ENCODE data around the gene TRIP13. TPM values are rescaled to one million over a fixed set of nuclear protein-coding genes. Genes with fewer than 3 reads are reported as not detected.

The TRIP13 gene
- total and polyA plus RNA-seq, 5 donors = 0.25 to 0.94 (median 0.54) TPM

GRCh38 chr5:961711-962240 lies 69.1 kb downstream of the TRIP13 start:
- intact Hi-C loops (cut with DNase I) = no loop called here
- no peak overlapping the region for H3K4me3 ChIP-seq (ENCODE audit: low read length)
- DNase-seq (peak in 2 of 3 donors; percentile 32 to 53), ATAC-seq (no peak)
- no peaks in the 10 kb centered on the region for H3K9me3 ChIP-seq (ENCODE audit: control insufficient read depth, low read length)
- no peaks in the 10 kb centered on the region for H3K27me3 ChIP-seq (ENCODE audit: control insufficient read depth, insufficient read depth)
- no peak overlapping the region for H3K27ac ChIP-seq (ENCODE audit: low read length)
- peaks cover 4% of the 10 kb centered on the region for H3K4me1 ChIP-seq (ENCODE audit: control insufficient read depth, insufficient read depth, low read length)
- 94% methylated on average over 24 of the region's 24 CpGs for WGBS

- ATAC-seq (no peak), DNase-seq (peak in 1 of 3 donors; percentile 57)
- Histone ChIP-seq H3K27ac (ENCODE audit: low read length) (no peak overlapping the region), H3K9me3 (ENCODE audit: control insufficient read depth, low read length) (no peaks in the 10 kb centered on the region), H3K4me3 (ENCODE audit: low read length) (no peak overlapping the region), H3K4me1 (ENCODE audit: control insufficient read depth, insufficient read depth, low read length) (peaks cover 2% of the 10 kb centered on the region), H3K27me3 (ENCODE audit: control insufficient read depth, insufficient read depth) (no peaks in the 10 kb centered on the region)
- intact Hi-C loops (cut with DNase I) = no loop called here
- 88% methylated on average over 15 of the region's 15 CpGs for WGBS
Observed at GRCh38 chr5:962386-962785, 69.7 kb downstream of the TRIP13 start.

GRCh38 chr5:962801-963200 lies 70.1 kb downstream of the TRIP13 start:
- H3K4me3 ChIP-seq (ENCODE audit: low read length) = no peak overlapping the region
- WGBS = 94% methylated on average over 12 of the region's 12 CpGs
- intact Hi-C loops (cut with DNase I) = no loop called here
- no peaks in the 10 kb centered on the region for H3K27me3 ChIP-seq (ENCODE audit: control insufficient read depth, insufficient read depth)
- peak in 1 of 3 donors; percentile 38 for DNase-seq
- H3K27ac ChIP-seq (ENCODE audit: low read length) = no peak overlapping the region
- peaks cover 2% of the 10 kb centered on the region for H3K4me1 ChIP-seq (ENCODE audit: control insufficient read depth, insufficient read depth, low read length)
- no peaks in the 10 kb centered on the region for H3K9me3 ChIP-seq (ENCODE audit: control insufficient read depth, low read length)
- ATAC-seq = no peak

- no peak for ATAC-seq
- H3K9me3 ChIP-seq (ENCODE audit: control insufficient read depth, low read length) = no peaks in the 10 kb centered on the region
- peaks cover 2% of the 10 kb centered on the region for H3K4me1 ChIP-seq (ENCODE audit: control insufficient read depth, insufficient read depth, low read length)
- WGBS = 64% methylated on average over 10 of the region's 10 CpGs
- H3K27me3 ChIP-seq (ENCODE audit: control insufficient read depth, insufficient read depth) = no peaks in the 10 kb centered on the region
- intact Hi-C loops (cut with DNase I) = no loop called here
- no peak overlapping the region for H3K4me3 ChIP-seq (ENCODE audit: low read length)
- no peak for DNase-seq
- no peak overlapping the region for H3K27ac ChIP-seq (ENCODE audit: low read length)
Observed at GRCh38 chr5:963310-963672, 70.6 kb downstream of the TRIP13 start.

GRCh38 chr5:963673-964531 lies 71.2 kb downstream of the TRIP13 start:
- H3K27me3 ChIP-seq (ENCODE audit: control insufficient read depth, insufficient read depth) = no peaks in the 10 kb centered on the region
- peaks cover 2% of the 10 kb centered on the region for H3K4me1 ChIP-seq (ENCODE audit: control insufficient read depth, insufficient read depth, low read length)
- H3K9me3 ChIP-seq (ENCODE audit: control insufficient read depth, low read length) = no peaks in the 10 kb centered on the region
- DNase-seq (peak; percentile 72 to 80 (median 75)), ATAC-seq (peak; percentile 37 to 75)
- H3K27ac ChIP-seq (ENCODE audit: low read length) = no peak overlapping the region
- H3K4me3 ChIP-seq (ENCODE audit: low read length) = no peak overlapping the region
- 49% methylated on average over 31 of the region's 31 CpGs for WGBS
- intact Hi-C loops (cut with DNase I) = no loop called here

- H3K4me1 ChIP-seq (ENCODE audit: control insufficient read depth, insufficient read depth, low read length) = peaks cover 2% of the 10 kb centered on the region
- no peak overlapping the region for H3K27ac ChIP-seq (ENCODE audit: low read length)
- intact Hi-C loops (cut with DNase I) = no loop called here
- DNase-seq = peak in 1 of 3 donors; percentile 54
- ATAC-seq = no peak
- H3K4me3 ChIP-seq (ENCODE audit: low read length) = no peak overlapping the region
- no peaks in the 10 kb centered on the region for H3K9me3 ChIP-seq (ENCODE audit: control insufficient read depth, low read length)
- 67% methylated on average over 10 of the region's 10 CpGs for WGBS
- H3K27me3 ChIP-seq (ENCODE audit: control insufficient read depth, insufficient read depth) = no peaks in the 10 kb centered on the region
Observed at GRCh38 chr5:964821-965220, 72.1 kb downstream of the TRIP13 start.

GRCh38 chr5:965604-966344 lies 73.1 kb downstream of the TRIP13 start:
- H3K4me3 ChIP-seq (ENCODE audit: low read length) = no peak overlapping the region
- H3K9me3 ChIP-seq (ENCODE audit: control insufficient read depth, low read length) = no peaks in the 10 kb centered on the region
- intact Hi-C loops (cut with DNase I) = no loop called here
- peaks cover 2% of the 10 kb centered on the region for H3K4me1 ChIP-seq (ENCODE audit: control insufficient read depth, insufficient read depth, low read length)
- no peak overlapping the region for H3K27ac ChIP-seq (ENCODE audit: low read length)
- DNase-seq = peak in 1 of 3 donors; percentile 10
- ATAC-seq = no peak
- 83% methylated on average over 32 of the region's 32 CpGs for WGBS
- H3K27me3 ChIP-seq (ENCODE audit: control insufficient read depth, insufficient read depth) = no peaks in the 10 kb centered on the region

- DNase-seq (peak in 1 of 3 donors; percentile 16), ATAC-seq (no peak)
- no peaks in the 10 kb centered on the region for H3K27me3 ChIP-seq (ENCODE audit: control insufficient read depth, insufficient read depth)
- no peak overlapping the region for H3K27ac ChIP-seq (ENCODE audit: low read length)
- no peak overlapping the region for H3K4me3 ChIP-seq (ENCODE audit: low read length)
- H3K9me3 ChIP-seq (ENCODE audit: control insufficient read depth, low read length) = no peaks in the 10 kb centered on the region
- intact Hi-C loops (cut with DNase I) = no loop called here
- WGBS = 75% methylated on average over 9 of the region's 9 CpGs
- no peaks in the 10 kb centered on the region for H3K4me1 ChIP-seq (ENCODE audit: control insufficient read depth, insufficient read depth, low read length)
Observed at GRCh38 chr5:966345-966710, 73.6 kb downstream of the TRIP13 start.

GRCh38 chr5:966941-967340 lies 74.3 kb downstream of the TRIP13 start:
- DNase-seq = peak in 1 of 3 donors; percentile 9
- ATAC-seq = no peak
- Histone ChIP-seq H3K27me3 (ENCODE audit: control insufficient read depth, insufficient read depth) (no peaks in the 10 kb centered on the region), H3K4me1 (ENCODE audit: control insufficient read depth, insufficient read depth, low read length) (no peaks in the 10 kb centered on the region), H3K9me3 (ENCODE audit: control insufficient read depth, low read length) (no peaks in the 10 kb centered on the region), H3K4me3 (ENCODE audit: low read length) (no peak overlapping the region), H3K27ac (ENCODE audit: low read length) (no peak overlapping the region)
- intact Hi-C loops (cut with DNase I) = no loop called here
- 91% methylated on average over 6 of the region's 6 CpGs for WGBS
